Left forelimb (tissue), 1 donor: ENCODE measurements around the gene ARMH3.
"Not testable (repeated sequence)": the region's sequence is repeated elsewhere in the genome, so short reads cannot be mapped to it uniquely, and the experiment has no call there.

Experiments
- DNase-seq: peaks from one replicate; pipeline ENCODE4 v3.0.0-alpha.2; 2018; ENCODE audit warnings: low spot score

The ARMH3 gene

DNA sequence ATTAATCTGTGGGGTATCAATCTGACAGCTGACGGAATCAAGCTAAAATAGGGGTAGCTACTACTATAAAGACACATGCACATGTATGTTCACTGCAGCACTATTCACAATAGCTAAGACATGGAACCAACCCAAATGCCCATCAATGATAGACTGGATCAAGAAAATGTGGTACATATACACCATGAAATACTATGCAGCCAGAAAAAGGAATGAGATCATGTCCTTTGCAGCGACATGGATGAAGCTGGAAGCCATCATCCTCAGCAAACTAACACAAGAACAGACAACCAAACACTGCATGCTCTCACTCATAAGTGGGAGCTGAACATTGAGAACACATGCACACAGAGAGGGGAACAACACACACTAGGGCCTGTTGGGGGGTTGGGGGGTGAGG is 75.3 kb downstream of the ARMH3 start:
- DNase-seq: not testable (repeated sequence)

DNA sequence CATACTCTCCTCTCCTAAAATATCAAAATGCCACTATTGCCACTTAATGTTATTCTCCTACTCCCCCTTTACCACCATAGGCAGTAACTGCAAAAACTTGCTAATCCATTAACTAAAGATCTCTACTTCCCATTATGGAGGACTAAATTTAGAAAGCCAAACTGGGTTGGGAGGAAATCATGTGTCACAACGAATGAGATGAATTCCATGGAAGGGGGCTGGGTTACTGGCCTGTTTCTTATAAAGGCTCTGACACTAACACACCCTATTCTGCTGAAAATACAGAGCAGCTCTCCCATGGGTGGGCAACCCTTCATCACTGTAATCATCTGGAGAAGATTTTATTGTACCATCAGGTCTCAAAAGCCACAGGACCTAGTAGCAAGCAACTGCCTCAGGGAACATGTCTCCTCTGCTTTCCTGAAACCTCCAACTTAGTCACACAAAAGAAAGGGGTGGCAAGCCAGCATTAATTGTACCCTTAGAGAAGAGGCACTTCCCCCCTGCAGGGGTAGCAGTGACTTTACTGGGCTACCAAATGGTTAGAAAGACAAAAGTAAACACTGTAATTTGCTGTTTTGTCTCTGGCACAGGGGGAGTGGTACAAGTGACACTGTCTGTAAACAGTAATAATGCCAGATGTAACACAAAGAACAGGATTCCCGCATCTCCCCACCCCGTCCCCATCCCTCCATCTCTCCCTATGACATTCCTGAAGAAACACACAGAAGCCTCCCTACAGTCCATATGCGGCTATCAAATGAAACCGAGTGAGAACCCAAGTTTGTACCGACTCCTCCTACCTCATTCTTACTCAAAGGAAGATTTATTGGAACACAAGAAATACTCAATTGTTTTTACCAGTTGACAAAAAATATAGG is 81.6 kb downstream of the ARMH3 start:
- DNase-seq: no peak

DNA sequence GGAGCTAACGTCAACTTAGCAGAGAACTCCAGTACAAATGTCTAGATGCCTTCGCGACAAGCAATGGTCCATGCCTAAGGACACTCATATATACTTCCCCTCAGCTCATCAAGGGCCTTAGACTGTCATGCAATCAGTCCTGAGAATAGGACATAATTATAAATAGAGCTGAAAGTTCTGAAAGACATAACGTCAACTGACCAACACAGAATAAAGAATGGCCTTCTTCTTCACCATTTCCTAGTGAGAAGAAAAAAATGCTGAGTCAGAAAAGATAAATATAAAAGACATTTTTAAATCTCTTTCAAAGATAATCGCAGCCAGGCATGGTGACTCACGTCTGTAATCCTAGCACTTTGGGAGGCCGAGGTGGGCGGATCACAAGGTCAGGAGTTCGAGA is 83.2 kb downstream of the ARMH3 start:
- DNase-seq: no peak

DNA sequence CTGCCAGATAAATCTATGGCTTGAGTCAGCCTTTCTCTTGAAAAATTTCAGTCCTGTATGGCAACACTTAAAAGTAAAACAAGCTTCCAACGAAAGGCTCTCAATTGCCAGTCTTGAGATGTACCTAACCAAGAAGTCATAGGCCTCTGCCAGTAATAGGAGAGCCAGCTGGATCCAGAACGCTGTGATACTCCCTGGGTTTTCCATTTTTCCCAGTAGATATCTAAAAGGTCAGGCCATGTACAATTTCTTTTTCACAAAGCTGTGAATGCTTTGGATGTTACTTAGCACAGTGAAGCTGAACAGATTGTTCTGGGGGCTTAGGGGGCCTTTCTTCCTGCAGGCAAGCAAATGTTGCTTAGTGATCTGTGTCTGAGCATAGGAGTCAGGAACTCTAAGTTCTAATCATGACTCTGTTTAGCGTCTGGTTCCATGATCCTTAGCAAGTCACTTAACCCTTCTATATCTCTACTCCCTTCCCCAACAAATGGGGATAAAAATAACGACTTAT is 86.5 kb downstream of the ARMH3 start:
- no peak for DNase-seq

DNA sequence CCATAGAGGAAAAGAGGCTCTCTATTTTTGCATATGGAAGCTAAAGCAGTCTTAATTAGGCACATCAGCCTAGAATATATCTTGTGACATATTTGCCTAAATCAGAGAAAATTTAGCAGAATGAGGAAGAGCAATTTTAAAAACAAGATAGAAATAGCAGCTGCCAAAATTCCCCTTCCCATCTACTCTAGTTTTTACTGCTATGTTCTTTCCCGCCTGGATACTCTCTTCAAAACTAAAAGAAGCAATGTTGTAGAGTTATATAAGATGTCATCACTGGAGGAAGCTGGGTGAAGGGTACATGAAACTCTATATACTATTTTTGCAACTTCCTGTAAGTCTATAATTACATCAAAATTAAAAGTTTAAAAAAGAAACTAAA is 87.0 kb downstream of the ARMH3 start:
- no peak for DNase-seq

DNA sequence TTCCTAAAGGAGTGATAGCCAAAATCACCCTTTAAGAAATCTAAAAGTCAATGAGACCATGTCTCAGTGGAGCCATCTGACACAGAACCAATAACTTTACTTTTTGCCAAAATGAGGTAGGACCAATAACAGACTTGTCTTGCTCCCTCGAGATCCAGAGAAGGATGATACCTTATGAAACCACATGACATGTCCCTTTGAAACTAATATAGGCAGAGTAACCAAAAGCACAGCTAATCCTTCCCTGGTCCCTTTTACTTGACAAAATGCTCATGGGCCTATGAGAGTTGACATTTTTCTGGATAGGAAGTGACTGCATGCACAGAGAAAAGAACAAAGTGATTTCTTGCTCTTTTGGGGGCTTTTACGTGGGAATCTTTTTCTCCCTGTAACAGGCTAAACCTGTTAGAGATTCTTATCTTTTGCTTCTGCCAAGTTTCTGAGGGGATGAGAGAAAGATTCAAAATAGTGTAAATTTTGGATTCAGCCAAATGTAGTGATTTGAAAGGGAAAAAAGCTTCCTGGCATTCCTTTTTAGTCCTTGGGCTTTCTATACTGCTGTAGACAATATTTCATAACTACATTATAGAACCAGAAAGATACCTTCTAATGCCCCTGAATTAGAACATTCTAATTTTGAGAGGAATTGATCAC is 87.6 kb downstream of the ARMH3 start:
- no peak for DNase-seq

DNA sequence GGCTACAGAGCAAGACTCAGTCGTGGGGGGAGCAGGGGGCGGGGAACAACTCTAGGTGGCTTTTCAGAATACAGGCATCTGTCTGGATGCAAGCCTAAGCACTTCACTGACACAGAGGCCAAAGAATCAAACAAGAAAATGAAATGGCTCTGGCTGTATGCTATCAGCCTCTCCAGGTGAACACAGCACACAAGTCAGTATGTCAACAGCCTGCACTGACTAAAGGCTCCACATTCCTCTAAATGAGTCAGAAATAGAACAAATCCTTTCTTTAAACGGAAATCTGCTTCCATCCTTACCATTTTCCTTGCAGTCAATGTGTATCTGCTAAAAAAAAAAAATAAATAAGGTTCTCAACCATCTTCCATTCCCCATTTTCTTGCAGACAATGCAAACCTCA is 88.3 kb downstream of the ARMH3 start:
- no peak for DNase-seq

DNA sequence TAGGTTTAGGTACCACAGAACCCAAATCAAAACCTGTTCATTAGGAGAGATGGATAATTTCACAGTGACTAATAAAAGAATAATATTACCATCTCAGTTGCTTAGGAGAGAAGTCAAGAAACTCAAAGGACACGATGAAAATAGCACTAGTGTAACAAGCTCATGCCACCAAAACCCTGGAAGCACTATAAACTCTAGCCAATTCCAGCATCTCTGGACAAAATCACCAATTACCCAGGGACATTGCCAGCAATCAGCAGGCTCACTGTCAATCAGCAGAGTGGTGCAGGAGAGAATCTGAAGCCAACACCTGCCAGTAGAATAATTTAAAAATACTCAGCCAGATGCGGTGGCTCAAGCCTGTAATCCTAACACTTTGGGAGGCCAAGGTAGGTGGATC is 88.9 kb downstream of the ARMH3 start:
- DNase-seq: no peak

DNA sequence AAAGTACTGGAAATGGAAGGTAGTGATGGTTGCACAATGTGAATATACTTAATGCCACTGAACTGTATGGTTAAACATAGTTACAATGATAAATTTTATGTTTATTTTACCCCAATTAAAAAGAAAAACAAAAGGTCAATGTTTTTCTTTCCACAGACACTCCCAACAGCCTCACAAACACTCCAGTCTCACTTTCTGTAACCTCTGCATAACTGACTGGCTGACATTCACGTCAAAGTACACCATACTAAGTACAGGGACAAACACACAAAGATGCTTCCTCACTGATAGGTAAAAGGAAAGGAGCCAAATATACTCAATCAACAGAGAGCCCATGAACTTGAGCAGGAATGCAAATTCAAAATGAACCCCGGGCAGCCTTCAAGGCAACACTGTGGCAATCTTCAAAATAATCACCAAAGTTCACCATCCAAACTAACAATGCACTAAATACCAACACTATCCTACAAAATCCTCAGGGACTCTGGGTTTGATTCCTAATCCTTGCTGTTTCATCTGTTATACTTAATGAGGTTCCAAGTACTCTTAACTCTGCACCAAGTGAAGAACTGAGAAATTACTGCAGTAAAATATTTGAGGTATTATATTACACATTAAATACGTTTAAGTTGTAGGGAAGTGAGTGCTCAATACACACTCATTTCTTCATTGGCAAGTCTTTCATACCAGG is 90.8 kb downstream of the ARMH3 start:
- no peak for DNase-seq

DNA sequence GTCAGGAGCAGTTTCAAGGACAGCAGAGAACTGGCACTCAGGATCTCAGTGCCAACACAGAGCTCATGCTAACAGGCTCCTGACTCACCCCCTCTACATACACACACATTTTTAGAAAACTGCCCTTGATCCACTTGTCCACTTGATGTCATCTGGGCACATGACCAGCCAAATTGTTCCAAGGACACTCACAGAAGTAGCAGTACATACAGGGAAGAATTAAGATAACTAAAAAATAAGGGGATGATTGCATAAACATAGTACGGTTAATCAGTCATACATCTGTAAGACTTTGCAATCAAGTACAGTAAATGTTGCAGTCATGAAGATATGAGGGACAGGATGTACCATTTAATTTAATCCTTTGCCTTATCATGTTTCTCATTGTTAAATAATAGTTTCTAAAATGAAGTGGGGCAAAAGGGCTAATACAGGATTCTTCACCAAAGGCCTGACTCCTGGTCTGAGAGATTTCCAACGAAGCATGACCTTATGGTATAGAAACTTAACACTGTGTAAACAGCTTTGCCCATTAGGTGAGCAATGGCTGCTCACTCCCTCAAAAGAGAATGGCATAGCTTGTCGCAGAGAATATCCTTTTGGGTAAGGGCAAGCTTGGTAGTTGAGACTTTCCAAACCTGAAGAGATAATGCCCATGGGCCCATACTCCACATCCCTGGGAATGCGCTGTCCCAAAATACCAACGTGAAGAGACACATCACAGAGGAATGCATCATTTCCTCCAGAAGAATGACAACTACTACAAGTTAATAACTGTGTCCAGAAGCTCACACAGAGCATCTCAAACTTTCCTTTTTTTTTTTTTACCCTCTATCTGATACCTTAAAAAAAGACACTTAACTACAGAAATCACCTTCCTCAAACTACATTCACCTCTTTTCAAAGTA is 94.1 kb downstream of the ARMH3 start:
- no peak for DNase-seq

DNA sequence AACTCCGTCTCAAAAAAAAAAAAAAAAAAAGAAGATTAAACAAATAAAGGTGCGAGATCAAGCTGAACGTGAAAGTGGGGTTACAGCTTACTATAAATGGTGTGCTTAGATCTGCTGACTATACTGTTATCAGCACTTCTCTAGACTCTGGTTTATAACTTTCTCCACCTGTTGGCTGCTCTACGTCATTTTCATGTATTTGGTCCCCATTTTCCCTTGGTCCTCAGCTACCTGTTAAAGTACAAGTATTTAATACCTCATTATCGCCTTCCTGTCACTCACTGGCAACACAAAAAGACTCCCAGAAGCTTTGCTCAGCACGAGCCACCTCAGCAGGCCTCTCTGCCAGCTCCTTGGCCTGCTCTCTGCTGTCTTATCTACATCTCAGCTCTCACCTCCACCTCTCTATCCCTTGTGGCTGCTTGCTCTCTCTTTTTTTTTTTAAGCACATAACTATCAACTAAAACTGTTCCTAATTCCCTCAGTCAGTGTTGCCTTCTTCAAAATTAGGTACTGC is 95.0 kb downstream of the ARMH3 start:
- no peak for DNase-seq

DNA sequence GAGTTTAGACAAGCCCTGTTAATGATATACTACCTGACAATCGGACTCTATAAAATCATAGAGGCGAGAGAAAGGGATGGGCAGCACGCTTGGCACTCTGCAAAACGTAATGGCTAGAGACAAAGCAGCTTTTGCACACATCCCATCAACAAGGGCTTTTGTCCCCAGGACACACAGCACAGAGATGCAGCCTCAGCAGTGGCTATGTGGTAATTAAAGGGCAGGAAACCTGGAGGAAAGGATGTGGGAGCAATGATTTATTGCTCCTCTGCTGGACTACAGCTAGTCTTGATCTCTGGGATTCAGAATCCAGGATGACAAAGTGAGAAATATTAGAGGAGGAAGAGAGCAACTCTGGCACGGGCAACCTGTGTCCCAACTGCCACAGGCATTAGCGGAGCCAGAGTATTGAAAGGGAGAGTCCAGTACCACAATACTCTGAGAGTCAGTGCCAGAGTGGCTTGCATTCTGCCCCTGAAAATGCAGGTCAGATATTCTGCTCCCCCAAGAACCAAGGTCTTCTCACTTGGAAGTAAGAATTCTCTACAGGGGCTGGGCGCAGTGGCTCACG is 96.5 kb downstream of the ARMH3 start:
- no peak for DNase-seq

DNA sequence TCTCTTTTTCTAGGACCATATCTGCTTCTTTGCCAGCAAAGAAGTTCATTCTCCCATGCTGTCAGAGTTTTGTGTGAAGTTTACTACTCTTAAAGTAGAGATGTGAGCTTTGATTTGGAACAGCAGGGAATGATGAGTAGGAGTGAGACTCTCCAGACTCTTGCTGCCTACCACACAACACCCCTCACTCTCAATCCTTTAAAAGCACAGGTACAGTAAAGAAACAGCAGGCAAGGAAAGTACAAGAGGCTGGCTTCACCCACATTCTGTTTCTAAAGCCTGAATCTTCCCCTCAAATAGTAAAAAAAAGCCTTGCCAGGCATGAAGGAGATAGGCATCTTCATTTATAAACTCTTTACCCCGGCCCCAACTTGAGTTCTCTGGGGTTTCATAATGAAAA is 97.3 kb downstream of the ARMH3 start:
- DNase-seq: no peak

DNA sequence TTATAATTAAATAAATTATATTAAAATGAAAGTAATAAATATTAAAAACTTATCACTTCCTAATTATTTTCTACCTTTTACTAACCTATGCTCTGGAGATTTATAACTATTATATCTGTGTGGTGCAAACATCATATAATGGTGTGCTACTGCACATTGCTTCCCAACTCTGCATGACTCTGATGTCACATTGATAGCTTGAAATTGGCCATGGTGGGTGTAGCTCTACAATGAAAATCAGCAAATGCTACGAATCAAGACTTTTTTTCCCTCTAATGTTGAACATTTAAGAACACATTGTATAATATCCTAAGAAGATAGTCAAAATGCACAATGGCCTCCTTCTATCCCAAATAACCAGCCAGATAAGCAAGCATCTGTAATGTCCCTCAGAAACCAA is 99.1 kb downstream of the ARMH3 start:
- DNase-seq: no peak

DNA sequence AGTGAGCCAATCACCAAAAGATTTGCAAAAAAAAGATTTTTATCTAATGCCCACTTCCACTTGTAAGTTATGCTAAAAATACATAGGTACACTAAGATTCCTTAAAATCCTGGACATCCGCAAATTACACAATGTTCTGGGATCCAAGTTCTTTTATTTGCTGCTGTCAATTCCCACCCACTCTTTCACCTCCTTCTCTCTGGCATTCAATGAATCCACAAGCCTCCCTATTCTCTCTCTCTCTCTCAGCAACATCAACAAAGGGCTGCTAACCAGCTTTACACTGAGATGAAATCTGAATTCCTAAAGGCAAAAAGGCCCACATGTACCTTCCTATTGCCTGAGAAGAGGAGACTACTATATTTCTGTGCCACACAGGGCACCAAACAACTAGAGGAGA is 99.9 kb downstream of the ARMH3 start:
- no peak for DNase-seq

DNA sequence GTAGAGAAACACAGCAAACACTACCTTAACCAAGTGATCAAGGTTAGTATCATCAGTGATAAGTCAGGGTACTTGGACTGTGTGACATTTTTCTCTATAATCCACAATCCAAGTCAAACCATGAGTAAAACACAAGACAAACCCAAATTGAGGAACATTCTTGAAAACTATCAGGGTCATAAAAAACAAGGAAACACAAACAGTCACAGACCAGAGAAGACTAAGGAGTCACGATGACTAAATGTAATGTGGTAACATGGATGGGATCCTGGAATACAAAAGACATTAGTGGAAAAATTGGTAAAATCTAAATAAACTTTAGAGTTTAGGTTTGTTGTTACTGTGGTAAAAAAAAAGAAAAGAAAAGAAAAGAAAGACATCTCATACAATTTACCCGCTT is 103.8 kb downstream of the ARMH3 start:
- DNase-seq: no peak

DNA sequence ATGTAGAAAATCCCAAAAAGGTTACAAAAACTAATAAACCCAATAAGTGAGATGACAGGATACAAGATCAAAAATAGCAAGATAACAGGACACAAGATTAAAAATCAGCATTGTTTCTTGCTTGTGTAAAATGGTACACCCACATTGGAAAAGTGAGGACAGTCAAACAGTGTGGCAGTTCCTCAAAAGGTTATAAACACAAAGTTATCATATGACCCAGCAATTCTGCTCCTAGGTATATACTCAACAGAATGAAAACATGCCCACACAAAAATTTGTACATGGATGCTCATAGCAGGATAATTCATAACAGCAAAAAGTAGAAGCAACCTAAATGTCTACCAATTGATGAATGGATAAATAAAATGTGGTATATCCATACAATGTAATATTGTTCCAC is 105.8 kb downstream of the ARMH3 start:
- no peak for DNase-seq

DNA sequence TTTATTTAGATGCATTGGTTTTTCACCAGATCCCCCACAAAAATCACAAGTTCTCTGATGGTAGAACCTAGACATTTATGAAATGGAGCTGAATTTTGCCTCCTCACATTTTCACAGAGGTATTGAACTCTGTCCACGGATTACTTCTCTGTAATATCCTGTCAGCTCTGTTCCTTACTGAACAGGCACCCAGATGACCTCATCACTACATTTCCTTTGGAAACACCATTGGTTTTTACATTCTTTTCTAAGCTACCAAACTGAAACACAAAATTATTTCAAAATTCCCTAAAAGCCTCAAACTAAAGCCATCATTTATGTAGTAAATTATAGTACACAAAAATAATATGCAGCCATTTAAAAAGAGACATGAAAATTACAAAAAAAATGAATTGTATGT is 114.1 kb downstream of the ARMH3 start:
- DNase-seq: no peak

DNA sequence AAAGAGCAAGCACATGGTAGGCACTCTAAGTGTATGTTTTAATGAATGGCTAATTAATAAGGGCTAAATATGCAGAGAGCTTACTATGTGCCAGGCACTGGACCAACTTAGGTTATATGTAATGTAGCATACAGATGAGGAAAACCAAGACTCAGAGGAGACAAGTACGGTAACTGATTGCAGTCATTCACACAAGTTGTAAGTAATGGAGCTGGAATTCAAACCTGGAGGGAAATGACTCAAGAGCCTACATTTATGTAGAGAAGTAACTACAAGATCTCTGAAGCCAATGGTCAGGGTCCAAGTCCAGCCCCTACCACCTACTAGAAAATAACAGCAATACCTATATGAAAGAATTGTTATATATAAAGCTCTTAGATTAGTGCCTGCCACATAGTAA is 115.1 kb downstream of the ARMH3 start:
- DNase-seq: no peak

DNA sequence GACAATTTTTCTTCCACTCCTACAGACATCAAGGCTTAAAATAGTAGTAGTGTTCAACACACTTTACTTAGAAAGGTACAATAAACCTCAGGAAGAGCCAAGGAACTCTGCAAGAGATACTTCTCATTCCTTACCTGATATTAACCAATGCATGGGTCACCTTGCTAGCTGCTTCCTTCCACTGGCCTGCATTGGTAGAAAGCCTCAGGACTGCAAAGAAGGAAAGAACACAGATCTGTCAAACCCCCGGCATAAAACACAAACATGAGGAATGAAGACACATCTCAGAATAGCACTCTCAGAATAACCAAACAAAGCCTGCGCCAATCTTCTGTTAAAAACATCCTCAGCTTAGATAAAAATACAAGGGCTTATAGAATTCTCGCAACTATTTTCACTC is 116.2 kb downstream of the ARMH3 start:
- no peak for DNase-seq

DNA sequence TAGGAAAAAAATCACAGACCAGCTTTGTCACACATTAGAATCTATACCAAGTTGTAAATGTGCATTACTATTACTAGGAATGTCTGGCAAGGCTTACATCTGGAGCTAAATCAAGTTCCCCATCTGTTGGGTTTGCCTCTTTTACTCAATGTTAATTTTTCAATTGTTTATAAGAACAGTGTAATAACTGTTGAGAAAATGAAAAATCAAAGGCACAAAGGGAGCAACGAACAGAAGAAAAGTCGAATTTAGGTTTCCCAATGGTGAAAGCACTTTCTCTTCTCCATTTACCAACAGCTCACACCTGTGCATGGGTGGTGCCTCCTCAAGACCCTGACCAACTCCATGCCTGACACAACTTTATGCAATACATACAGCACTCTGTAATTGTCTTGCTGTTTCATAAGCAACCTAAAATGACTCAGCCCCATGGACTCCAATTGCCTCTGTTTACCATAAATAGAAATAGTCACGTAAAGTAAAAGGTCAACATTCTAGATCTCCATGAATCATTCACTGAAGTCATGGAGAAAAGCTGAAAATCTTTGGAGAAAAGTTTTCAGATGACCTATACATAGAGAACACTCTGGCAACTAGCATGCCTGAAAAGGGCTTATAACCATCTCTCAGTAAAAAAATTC is 116.8 kb downstream of the ARMH3 start:
- no peak for DNase-seq
